Measurements from ENCODE around the gene BIVM.

- TF ChIP-seq CTCF (IDR thresholded peaks at IDR 0.05; ENCODE audit: extremely low read depth in 1 of 2, insufficient read depth in 1 of 2, low read depth in 1 of 2, low read length in 2 of 2) (no peak), MYC (IDR thresholded peaks at IDR 0.05; ENCODE audit: low read depth, low read length) (no peak), POLR2A (IDR thresholded peaks at IDR 0.05; ENCODE audit: low read depth, low read length) (no peak), EZH2 (IDR thresholded peaks at IDR 0.05; ENCODE audit: borderline replicate concordance, low read depth, low read length, severe bottlenecking) (no peak), POLR2AphosphoS5 (IDR thresholded peaks at IDR 0.05; ENCODE audit: insufficient read depth, low read depth, low read length) (no peak), MAX (IDR thresholded peaks at IDR 0.05; ENCODE audit: insufficient read depth, insufficient read length) (no peak), FOS (IDR thresholded peaks at IDR 0.05; ENCODE audit: borderline replicate concordance, insufficient read depth, low read length) (no peak)
Observed at GRCh38 chr13:102814025-102814607, 15.2 kb downstream of the BIVM start.
